Motor neuron (in vitro differentiated cells): ENCODE results near the gene FHIT. TPM values are rescaled to one million over a fixed set of nuclear protein-coding genes. Genes with fewer than 3 reads are reported as not detected.
A peak's percentile ranks its signal among the peaks of the same experiment; 100 is the strongest.

Source experiments
- ATAC-seq, 8 experiments: fragments of 200-7000 bp; cut with Tn5 transposase; replicated peaks in 6 of 8; 2 replicates each; pipeline ENCODE4 v1.8.0; 2021; ENCODE audit warnings: mild to moderate bottlenecking in 8 of 8, moderate library complexity in 8 of 8
- H3K27ac ChIP-seq, 2 donors: fragments of 250-450 bp; sonication (Bioruptor Pico); 2 replicates each; pipeline ENCODE4 v1.9.0; 2021; ENCODE audit warnings: antibody characterized with exemption in 2 of 2, mild to moderate bottlenecking in 2 of 2, moderate library complexity in 1 of 2
- H3K4me1 ChIP-seq, 2 donors: fragments of 250-450 bp; sonication (Bioruptor Pico); replicated peaks in 1 of 2; 2 replicates each; pipeline ENCODE4 v1.6.1; 2021; ENCODE audit warnings: antibody characterized with exemption in 2 of 2, mild to moderate bottlenecking in 2 of 2, moderate library complexity in 1 of 2
- H3K4me3 ChIP-seq, 5 donors: fragments of 250-450 bp; sonication (Bioruptor Pico); 2 replicates each; pipeline ENCODE4 v1.9.0; 2021; ENCODE audit warnings: antibody characterized with exemption in 5 of 5, mild to moderate bottlenecking in 5 of 5, moderate library complexity in 4 of 5
- WGBS, 10 experiments: fragments of 450-650 bp; shearing (Covaris generic); methylation state at CpG; one replicate each; pipeline ENCODE4 v1.0.0; 2022; 5-methylcytosine and 5-hydroxymethylcytosine counted together
- in situ Hi-C, 9 experiments: fragments of 400-800 bp; cut with MboI; loops; one replicate each; pipeline ENCODE4 v1.15.0; 2021; ENCODE audit warnings: low sequenced_read_pairs in 9 of 9, low pct_unique_long_range_greater_than_20kb in 2 of 9; ENCODE audit not compliant: unreplicated experiment in 9 of 9
- total RNA-seq, 8 experiments: library from RNA; unstranded; fragments of 300-600 nt; gene quantifications; 2 replicates each; pipeline versions ENCODE4 v1.2.3 to v1.2.4, GENCODE V29; 2022

FHIT gene
- total RNA-seq = 10 to 100 TPM in 4 of 8 experiments, 1 to 10 TPM in 4; 1.6 to 25.1 (median 12.1) TPM

DNA sequence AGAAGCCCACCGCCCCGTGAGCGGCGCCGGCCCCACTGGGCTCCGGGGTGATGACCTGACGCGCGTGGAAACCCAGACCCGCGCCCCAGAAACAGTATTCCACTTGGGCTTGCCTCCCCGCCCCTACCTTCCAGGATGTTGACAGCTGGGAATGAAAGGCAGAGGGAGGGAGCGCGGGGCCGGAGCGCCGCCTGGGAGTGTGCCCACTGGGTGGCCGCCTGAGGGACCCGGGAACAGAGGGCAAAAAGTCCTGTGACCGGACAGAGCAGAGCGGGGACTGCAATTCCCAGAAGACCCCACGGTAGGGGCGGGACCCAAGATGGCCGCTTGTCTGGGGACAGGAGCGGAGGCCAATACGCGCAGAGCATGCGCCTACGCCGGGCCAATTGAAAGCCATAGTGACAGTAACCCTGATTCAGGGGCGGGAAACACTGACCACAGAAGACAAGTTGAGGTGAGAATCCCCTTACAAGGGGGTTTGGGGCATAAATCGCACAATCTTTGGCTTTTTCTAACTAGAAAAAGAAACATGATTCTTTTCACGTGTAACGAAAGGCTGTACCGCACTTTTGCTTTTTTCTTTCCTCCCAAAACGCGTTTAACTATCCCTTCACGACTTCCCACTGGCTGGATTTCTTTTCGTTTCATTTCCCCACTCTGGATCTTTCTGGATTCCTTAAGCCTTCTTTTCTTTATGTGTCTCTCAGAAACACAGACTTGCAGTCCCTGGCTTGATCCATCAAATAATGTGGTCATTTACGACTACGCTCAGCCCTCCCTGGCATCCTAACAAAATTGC is at the start of gene FHIT:
FHIT (minus strand) TSS at position 279 of the 799 bp plus-strand sequence.
- Histone ChIP-seq H3K4me1 (peaks cover 16 to 20% of the 10 kb centered on the region in 2 donors), H3K4me3 (peak within 1 kb of the TSS; percentile 34 to 47 (median 41)), H3K27ac (no peak within 1 kb of the TSS)
- 0 to 25% (median 3%) methylated on average over 8 to 30 of the region's 41 CpGs for WGBS, 10 experiments
- ATAC-seq = peak; percentile 94 to 100 (median 98)
- in situ Hi-C loops = no loop called here

DNA sequence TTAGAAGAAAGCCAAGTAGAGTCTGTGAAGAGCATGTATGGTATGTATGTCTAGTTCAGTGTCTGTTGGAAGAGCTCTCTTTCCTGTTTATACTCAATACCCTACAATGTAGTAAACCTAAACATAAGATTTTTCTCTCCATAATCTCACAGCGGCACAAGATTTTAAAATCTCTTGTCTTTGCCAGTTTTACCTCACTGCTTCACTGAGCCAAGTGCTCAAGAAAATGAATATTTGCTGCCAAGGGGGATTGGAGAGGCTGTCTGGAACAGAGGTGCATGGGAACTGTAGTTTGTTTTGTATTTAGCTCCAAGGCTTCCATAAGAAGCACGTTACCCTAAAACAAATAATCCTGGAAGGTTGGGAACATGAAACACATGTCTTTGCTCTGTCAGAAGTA is 49.5 kb upstream of the FHIT start:
- H3K4me1 ChIP-seq = peaks cover 0 to 3% of the 10 kb centered on the region in 2 donors
- H3K4me3 ChIP-seq = no peak overlapping the region
- no peak for ATAC-seq
- H3K27ac ChIP-seq = no peak overlapping the region
- in situ Hi-C loops = no loop called here
- WGBS, 10 experiments = 14 to 100% (median 74%) methylated on average over 1 to 2 of the region's 2 CpGs; no CpG with 5 or more reads in 2 of the 10 experiments

DNA sequence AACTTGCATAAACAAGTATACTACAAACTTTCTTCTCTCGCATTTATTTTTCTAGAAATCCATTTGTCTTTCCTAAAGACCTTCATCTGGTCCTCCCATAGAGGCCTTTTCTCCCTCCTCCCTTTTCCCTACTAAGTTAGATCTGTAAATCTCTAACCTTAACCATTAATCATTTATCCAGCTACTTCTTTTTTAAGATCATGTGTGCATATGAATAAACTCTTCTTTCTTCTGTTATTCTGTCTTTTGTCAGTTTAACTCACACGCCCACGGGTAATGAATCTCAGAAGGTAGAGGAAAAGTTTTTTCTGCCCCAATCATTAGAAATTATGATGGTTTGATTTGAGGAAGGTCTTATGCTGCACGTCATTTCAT is 48.7 kb upstream of the FHIT start:
- in situ Hi-C loops = no loop called here
- no peak overlapping the region for H3K27ac ChIP-seq
- ATAC-seq = no peak
- H3K4me3 ChIP-seq = no peak overlapping the region
- peaks cover 0 to 3% of the 10 kb centered on the region in 2 donors for H3K4me1 ChIP-seq
- 35 to 80% (median 47%) methylated on average over 1 to 4 of the region's 4 CpGs for WGBS, 10 experiments

DNA sequence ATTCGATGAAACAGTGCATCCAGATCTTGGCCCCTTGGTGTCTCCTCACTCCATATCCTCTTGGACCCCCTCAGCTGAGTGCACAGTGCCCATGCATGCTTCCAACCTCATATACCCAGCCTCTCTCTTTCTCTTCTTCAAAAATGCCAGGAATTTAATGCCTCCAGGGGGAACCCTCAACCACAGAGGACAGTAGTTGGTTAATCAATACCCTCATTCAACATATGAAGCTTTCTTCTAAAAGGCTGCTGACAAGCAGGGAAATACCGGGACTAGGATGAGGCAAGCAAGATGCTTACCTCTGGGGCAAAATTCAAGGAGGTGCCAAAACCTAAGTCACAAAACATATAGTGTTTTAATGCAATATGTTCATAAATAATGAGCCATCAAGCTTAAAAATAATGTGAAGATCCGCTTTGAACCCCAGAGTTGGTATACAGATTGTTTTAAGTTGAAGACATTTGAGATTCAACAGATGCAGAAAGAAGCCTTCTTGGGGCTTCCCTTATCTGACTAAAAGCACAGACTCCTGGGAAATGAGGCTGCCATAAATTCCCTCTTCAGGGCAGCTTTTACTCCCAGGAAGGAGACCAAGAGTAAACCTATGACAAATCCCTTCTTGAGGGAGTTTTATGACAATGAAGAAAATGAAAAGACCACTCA is 48.2 kb upstream of the FHIT start:
- in situ Hi-C loops = no loop called here
- WGBS, 10 experiments = 0 to 80% (median 59%) methylated on average over 1 to 3 of the region's 3 CpGs; no CpG with 5 or more reads in 2 of the 10 experiments
- Histone ChIP-seq H3K4me1 (peaks cover 0 to 3% of the 10 kb centered on the region in 2 donors), H3K27ac (no peak overlapping the region), H3K4me3 (no peak overlapping the region)
- ATAC-seq = no peak

DNA sequence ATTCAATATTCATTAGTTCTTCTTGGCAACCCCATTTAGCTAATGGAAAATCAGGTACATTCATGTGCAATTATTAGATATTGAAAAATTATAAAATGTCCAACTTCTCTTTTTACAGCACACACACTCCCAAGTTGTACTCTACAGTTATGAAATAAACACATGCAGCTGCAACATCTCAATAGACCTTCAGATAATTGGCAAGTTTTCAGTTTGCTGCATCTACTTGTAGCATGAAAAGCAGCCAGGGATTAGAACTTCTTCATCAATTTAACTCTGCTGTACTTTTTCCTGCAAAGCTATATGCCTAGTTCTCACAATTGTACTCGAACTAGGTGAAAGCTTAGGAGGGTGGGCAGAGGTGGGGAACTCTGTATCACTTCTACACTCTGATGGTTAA is 46.6 kb upstream of the FHIT start:
- peaks cover 0 to 3% of the 10 kb centered on the region in 2 donors for H3K4me1 ChIP-seq
- WGBS, 10 experiments = 0 to 100% (median 80%) methylated on average over 1 of the region's 1 CpG; no CpG with 5 or more reads in 3 of the 10 experiments
- ATAC-seq = no peak
- H3K4me3 ChIP-seq = no peak overlapping the region
- in situ Hi-C loops = no loop called here
- no peak overlapping the region for H3K27ac ChIP-seq

DNA sequence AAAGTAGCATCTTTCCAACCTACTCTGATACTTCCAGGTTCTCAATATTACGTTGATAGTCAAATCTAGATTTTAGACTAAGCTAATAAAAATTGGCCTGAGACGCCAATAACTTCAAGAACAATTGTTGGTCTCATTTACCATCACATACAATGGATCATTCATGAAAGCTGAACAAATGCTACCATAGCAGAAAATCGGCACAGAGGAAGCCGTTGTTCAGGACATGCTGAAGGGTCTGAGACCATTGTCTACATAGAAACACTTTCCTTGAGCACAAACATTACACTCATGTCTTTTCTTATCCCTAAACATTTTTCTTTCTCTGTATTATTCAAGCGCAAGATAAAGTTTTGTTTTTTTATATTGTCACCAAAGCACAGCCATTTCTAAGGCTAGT is 37.2 kb upstream of the FHIT start:
- no peak overlapping the region for H3K27ac ChIP-seq
- no peak overlapping the region for H3K4me3 ChIP-seq
- in situ Hi-C loops = no loop called here

DNA sequence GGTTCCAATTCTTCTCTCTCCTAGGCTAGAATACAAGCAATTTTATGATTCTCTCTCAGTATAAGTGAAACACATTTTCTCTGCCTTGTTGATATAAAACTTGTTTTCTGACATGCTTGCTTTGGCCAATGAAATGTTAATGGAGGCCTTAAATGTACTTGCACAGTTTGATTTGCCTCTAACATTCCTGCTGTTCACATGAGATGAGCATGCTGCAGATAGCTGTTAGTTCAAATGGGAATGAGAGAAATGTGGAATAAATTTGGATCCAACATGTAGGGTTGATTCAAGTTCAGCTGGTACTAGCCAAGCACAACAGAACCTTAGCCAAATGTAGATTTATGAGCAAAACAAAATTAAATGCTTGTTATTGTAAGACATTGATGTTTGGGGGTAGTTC is 32.6 kb upstream of the FHIT start:
- Histone ChIP-seq H3K4me3 (no peak overlapping the region), H3K4me1 (no peaks in the 10 kb centered on the region), H3K27ac (no peak overlapping the region)
- in situ Hi-C loops = no loop called here
- ATAC-seq = no peak

More for the DNA sequence above, 37.2 kb upstream of the FHIT start:
- H3K4me1 ChIP-seq = no peaks in the 10 kb centered on the region
- WGBS, 10 experiments = 42 to 96% (median 83%) methylated on average over 1 to 5 of the region's 5 CpGs
- ATAC-seq = no peak

DNA sequence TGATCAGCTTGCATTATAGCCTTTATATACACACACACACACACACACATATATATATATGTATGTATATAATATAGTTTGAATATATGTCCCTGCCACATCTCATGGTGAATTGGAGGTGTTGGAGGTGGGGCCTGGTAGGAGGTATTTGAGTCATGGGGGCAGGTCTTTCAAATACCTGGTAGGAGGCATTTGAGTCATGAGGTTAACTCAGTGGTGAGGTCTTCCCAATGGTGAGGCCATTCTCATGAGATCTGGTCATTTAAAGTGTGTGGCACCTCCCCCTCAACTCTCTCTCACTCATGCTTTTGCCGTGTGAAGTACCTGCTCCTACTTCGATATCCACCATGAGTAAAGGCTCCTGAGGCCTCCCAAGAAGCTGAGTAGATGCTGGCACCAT is 27.5 kb upstream of the FHIT start:
- in situ Hi-C loops = no loop called here
- 38 to 100% (median 80%) methylated on average over 1 to 2 of the region's 2 CpGs; no CpG with 5 or more reads in 4 of the 10 experiments for WGBS, 10 experiments

DNA sequence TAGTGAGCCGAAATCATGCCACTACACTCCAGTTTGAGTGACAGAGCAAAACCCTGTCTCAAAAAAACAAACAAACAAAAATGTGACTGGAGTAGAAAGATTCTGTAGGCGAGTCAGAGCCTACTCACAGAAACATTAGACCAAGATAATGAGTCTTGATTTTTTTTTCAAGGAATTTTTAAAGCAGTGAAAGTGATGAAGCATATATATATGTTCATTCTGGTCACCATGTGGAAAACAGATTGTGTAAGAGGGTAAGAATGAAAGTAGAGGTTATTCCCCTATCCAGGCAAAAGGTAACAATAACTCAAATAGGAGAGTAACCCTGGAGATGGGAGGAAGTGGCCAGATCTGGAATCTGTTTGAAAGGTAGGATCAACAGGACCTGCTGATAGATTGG is 26.2 kb upstream of the FHIT start:
- 27 to 100% (median 100%) methylated on average over 1 to 2 of the region's 2 CpGs; no CpG with 5 or more reads in 3 of the 10 experiments for WGBS, 10 experiments
- in situ Hi-C loops = no loop called here
- Histone ChIP-seq H3K4me1 (no peaks in the 10 kb centered on the region), H3K4me3 (no peak overlapping the region), H3K27ac (no peak overlapping the region)
- no peak for ATAC-seq

More for the DNA sequence above, 27.5 kb upstream of the FHIT start:
- Histone ChIP-seq H3K4me1 (no peaks in the 10 kb centered on the region), H3K27ac (no peak overlapping the region), H3K4me3 (no peak overlapping the region)
- ATAC-seq = no peak

DNA sequence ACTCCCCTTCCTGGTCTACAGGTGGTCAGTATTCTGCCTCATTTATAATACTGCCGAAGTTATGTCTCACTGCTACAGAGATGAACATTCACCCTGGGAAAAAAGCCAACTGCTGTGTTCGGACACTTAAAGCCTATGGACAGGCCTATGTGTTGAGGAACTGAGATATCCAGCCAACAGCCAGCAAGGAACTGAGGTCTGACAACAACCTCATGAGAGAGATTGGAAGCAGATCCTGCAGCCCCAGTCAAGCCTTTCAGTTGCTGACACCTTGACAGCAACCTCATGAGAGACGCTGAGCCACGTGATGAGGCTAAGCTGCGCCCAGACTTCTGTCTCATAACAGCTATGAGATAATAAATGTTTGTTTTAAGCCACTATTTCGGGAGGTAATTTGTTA is 18.2 kb upstream of the FHIT start:
- Histone ChIP-seq H3K4me1 (peaks cover 0 to 6% of the 10 kb centered on the region in 2 donors), H3K4me3 (no peak overlapping the region), H3K27ac (no peak overlapping the region)
- WGBS, 10 experiments = 40 to 90% (median 67%) methylated on average over 1 to 6 of the region's 6 CpGs; no CpG with 5 or more reads in 1 of the 10 experiments
- no peak for ATAC-seq
- in situ Hi-C loops = no loop called here

DNA sequence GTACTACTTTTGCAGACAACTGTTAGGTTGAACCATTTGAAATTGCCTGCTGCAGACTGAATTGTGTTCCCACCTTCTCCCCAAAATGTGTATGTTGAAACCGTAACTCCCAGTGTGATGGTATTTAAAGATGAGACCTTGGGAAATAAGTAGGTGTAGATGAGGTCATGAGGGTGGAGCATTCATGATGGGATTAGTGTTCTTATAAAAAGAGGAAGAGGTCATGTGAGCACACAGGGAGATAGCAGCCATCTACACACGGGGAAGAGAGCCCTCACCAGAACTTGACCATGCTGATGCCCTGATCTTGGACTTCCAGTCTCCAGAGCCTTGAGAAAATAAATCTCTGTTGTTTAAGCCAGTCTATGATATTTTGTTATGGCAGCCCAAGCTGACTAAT is 17.4 kb upstream of the FHIT start:
- H3K4me3 ChIP-seq = no peak overlapping the region
- ATAC-seq = no peak
- H3K27ac ChIP-seq = no peak overlapping the region
- H3K4me1 ChIP-seq = peaks cover 0 to 6% of the 10 kb centered on the region in 2 donors
- 17 to 100% (median 51%) methylated on average over 1 to 2 of the region's 2 CpGs; no CpG with 5 or more reads in 2 of the 10 experiments for WGBS, 10 experiments
- in situ Hi-C loops = no loop called here

DNA sequence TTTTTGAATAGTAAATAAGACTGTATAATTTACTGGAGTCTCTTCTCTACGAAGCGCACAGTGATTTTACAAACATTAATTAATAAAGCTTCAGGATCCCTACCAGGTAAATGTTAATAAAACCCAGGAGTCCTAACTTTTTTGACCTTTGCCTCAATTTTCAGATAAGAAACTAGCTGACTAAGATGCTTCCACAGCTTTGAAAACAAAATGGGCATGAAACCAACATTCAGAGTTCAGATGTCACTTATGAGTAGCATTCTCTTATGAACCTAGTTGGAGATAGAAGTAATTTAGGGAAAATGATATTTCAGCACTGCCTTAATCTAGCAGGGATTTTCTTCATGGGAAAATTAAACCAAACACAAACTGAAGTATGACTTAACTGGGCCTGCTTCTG is 13.0 kb upstream of the FHIT start:
- peaks cover 0 to 6% of the 10 kb centered on the region in 2 donors for H3K4me1 ChIP-seq
- no peak overlapping the region for H3K27ac ChIP-seq
- in situ Hi-C loops = no loop called here
- 58 to 100% (median 92%) methylated on average over 1 to 2 of the region's 2 CpGs; no CpG with 5 or more reads in 3 of the 10 experiments for WGBS, 10 experiments
- no peak overlapping the region for H3K4me3 ChIP-seq
- no peak for ATAC-seq

DNA sequence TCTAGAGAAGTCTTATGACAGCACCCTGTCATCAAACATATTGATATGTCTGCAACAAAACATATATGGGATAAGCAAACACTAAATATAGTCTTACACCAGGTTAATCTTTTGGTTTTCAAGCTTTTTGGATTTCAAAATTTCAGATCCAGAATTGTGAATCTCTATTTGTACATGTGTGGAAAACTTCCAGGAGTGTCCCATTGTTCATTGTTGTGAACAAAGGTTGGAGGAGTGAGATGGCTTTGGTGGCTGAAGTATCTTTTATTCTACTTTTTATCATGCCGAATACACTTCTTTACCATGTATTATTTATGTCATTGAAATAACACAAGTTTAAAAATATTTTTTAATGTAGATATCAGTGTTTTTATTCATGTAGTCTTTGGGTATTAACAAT is 5.9 kb upstream of the FHIT start:
- in situ Hi-C loops = no loop called here
- no peak for ATAC-seq
- no peak overlapping the region for H3K4me3 ChIP-seq
- WGBS, 10 experiments = 55 to 100% (median 97%) methylated on average over 1 of the region's 1 CpG; no CpG with 5 or more reads in 2 of the 10 experiments
- H3K27ac ChIP-seq = no peak overlapping the region
- H3K4me1 ChIP-seq = peaks cover 0 to under 1% of the 10 kb centered on the region in 2 donors
